A673 (cell line): ENCODE measurements around the gene CDH23. TPM values are rescaled to one million over a fixed set of nuclear protein-coding genes. Genes with fewer than 3 reads are reported as not detected.

Source experiments
- BruUV-seq: library from RNA; stranded (reverse); fragments of 400-500 nt; replicated peaks from 2 replicates; lab custom pipeline; 2021; lab: Mats Ljungman, UMichigan
- CTCF ChIA-PET: fragments of 300-600 bp; sonication (Branson Sonifier 250); formaldehyde crosslinking; loops from one replicate; lab custom pipeline; 2022; ENCODE audit warnings: antibody characterized with exemption; lab: Charles Lee
- POLR2A ChIA-PET: fragments of 300-600 bp; sonication (Branson Sonifier 250); formaldehyde crosslinking; loops from one replicate; lab custom pipeline; 2022; ENCODE audit warnings: antibody characterized with exemption; ENCODE audit not compliant: low non-redundant PET; lab: Charles Lee
- DNase-seq: peaks from one replicate; pipeline ENCODE4 v3.0.0-alpha.2; 2015; ENCODE audit warnings: low spot score
- H3K27ac ChIP-seq: fragments of 200-600 bp; sonication (generic); 2 replicates; pipeline ENCODE4 v1.5.1; 2016; ENCODE audit warnings: mixed run types, low read depth, mild to moderate bottlenecking, mixed read lengths, antibody characterized with exemption, low read length; ENCODE audit not compliant: poor library complexity, severe bottlenecking
- H3K27me3 ChIP-seq: fragments of 200-600 bp; sonication (generic); replicated peaks from 2 replicates; pipeline ENCODE4 v1.6.1; 2017; ENCODE audit warnings: mixed run types, low read depth, mild to moderate bottlenecking, mixed read lengths, antibody characterized with exemption, low read length; ENCODE audit not compliant: insufficient read depth, poor library complexity
- H3K36me3 ChIP-seq: fragments of 200-600 bp; sonication (generic); 2 replicates; pipeline ENCODE4 v1.6.1; 2016; ENCODE audit warnings: mixed run types, mild to moderate bottlenecking, mixed read lengths, antibody characterized with exemption, low read length; ENCODE audit not compliant: insufficient read depth, poor library complexity, severe bottlenecking
- H3K4me1 ChIP-seq: fragments of 200-600 bp; sonication (generic); 2 replicates; pipeline ENCODE4 v1.6.1; 2017; ENCODE audit warnings: mixed run types, mild to moderate bottlenecking, mixed read lengths, antibody characterized with exemption, low read length; ENCODE audit not compliant: insufficient read depth, poor library complexity, severe bottlenecking
- H3K4me3 ChIP-seq: fragments of 200-600 bp; sonication (generic); 2 replicates; pipeline ENCODE4 v1.5.1; 2016; ENCODE audit warnings: low read depth, mixed run types, mild to moderate bottlenecking, mixed read lengths, low read length; ENCODE audit not compliant: poor library complexity, severe bottlenecking
- H3K9me3 ChIP-seq: fragments of 200-600 bp; sonication (generic); 2 replicates; pipeline ENCODE4 v1.6.1; 2016; ENCODE audit warnings: mixed run types, low read depth, mild to moderate bottlenecking, mixed read lengths, antibody characterized with exemption, low read length; ENCODE audit not compliant: poor library complexity, severe bottlenecking
- EZH2 ChIP-seq: fragments of 200-600 bp; sonication (generic); IDR thresholded peaks from 2 replicates; pipeline ENCODE4 v1.6.1; 2017; ENCODE audit warnings: borderline replicate concordance, low read depth, mild to moderate bottlenecking, mixed read lengths, antibody characterized with exemption, low read length; ENCODE audit not compliant: poor library complexity, severe bottlenecking
- intact Hi-C: fragments of 100-400 bp; cut with micrococcal nuclease; formaldehyde crosslinking; loops from one replicate; pipeline ENCODE4 v1.10.0; 2022; ENCODE audit not compliant: unreplicated experiment
- total RNA-seq: library from RNA; stranded (reverse); gene quantifications from 2 replicates; pipeline ENCODE4 v1.2.3, GENCODE V29; 2021
- TF ChIP-seq, protein P1 (sequence below): fragments of 300-800, 200-600 bp; sonication (generic); conservative IDR thresholded peaks from 2 replicates; pipeline ENCODE4 v1.5.1; 2017; ENCODE audit warnings: low read depth, mild to moderate bottlenecking, antibody characterized with exemption, low read length, moderate library complexity, mixed read lengths

CDH23 gene
- total RNA-seq, 1 experiment from 2014 or later, result 49.7 TPM

DNA sequence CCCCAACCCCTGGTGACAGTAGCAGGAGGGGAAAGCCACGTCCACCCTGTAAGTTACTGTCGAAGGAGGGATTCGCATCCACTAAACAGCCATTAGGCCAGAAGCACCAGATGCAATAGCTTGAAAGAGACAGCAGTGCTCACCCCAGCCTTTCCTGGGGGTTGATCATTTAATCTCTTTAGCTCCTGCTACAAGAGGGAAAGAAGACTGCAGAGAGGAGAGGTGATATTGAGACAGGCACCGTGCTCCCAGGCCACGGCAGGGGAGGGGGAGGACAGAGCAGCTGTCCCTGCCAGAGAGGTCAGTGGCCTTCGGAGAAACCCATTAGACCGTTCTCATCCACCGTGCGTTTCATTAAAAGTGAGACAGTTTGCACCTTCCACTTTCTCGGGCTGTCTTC, 148.3 kb downstream of the CDH23 start:
- BruUV-seq, result no TSS peak
- no peak for DNase-seq

DNA sequence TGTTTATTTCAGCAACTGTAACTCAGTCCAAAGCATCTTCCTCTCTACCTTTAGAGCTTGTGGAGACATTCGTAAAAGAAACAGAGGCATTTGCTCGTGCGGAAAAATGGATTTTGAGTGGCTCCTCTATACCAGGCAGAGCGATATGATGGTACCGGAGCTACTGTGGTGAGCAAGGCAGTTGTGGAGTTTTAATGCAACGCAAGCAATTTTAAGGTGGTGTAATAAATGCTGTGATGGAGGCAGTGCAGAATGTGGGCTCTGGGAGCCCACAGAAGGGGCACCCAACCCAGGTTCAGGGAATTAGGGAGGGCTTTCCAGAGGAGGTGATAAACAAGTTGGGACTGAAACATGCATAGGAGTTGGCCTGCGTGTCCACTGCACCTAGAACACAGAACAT, 149.5 kb downstream of the CDH23 start:
- H3K4me1 ChIP-seq, result no peaks in the 10 kb centered on the region
- DNase-seq, result no peak
- POLR2A ChIA-PET, result no interaction called here
- H3K36me3 ChIP-seq, result no peaks in the 10 kb centered on the region
- H3K27me3 ChIP-seq, result no peaks in the 10 kb centered on the region
- TF ChIP-seq, protein P1, sequence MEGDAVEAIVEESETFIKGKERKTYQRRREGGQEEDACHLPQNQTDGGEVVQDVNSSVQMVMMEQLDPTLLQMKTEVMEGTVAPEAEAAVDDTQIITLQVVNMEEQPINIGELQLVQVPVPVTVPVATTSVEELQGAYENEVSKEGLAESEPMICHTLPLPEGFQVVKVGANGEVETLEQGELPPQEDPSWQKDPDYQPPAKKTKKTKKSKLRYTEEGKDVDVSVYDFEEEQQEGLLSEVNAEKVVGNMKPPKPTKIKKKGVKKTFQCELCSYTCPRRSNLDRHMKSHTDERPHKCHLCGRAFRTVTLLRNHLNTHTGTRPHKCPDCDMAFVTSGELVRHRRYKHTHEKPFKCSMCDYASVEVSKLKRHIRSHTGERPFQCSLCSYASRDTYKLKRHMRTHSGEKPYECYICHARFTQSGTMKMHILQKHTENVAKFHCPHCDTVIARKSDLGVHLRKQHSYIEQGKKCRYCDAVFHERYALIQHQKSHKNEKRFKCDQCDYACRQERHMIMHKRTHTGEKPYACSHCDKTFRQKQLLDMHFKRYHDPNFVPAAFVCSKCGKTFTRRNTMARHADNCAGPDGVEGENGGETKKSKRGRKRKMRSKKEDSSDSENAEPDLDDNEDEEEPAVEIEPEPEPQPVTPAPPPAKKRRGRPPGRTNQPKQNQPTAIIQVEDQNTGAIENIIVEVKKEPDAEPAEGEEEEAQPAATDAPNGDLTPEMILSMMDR, result no peak
- TF ChIP-seq EZH2, result no peak
- H3K4me3 ChIP-seq, result no peak overlapping the region
- no peaks in the 10 kb centered on the region for H3K9me3 ChIP-seq
- intact Hi-C loops, result no loop called here
- BruUV-seq, result no TSS peak
- H3K27ac ChIP-seq, result no peak overlapping the region
- CTCF ChIA-PET, result no interaction called here

More for the DNA sequence above, 148.3 kb downstream of the CDH23 start:
- TF ChIP-seq EZH2, result no peak
- TF ChIP-seq, protein P1, result no peak
- H3K9me3 ChIP-seq, result no peaks in the 10 kb centered on the region
- intact Hi-C loops, result no loop called here
- POLR2A ChIA-PET, result no interaction called here
- no peak overlapping the region for H3K4me3 ChIP-seq
- no peaks in the 10 kb centered on the region for H3K36me3 ChIP-seq
- CTCF ChIA-PET, result no interaction called here
- no peaks in the 10 kb centered on the region for H3K4me1 ChIP-seq
- H3K27me3 ChIP-seq, result no peaks in the 10 kb centered on the region
- H3K27ac ChIP-seq, result no peak overlapping the region

DNA sequence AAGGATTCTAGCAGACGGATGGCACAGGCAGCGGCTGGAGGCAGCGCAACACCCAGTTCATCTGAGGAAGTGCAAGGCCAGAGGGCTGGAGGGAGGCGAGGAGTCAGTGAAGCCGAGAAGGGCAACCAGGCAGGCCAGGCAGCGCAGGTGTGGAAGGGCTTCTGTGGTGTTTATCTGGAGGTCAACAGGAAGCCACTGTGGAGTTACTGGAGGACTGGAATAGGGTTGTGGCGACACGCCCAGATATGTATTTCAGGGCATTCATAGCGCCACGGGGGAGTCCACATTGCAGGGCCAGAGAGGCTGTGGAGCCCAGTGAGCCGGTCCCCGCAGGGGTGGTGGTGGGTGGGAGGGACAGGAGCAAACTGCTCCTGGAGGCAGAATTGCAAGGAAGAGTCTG, 150.6 kb downstream of the CDH23 start:
- Histone ChIP-seq H3K4me1 (no peaks in the 10 kb centered on the region), H3K27ac (no peak overlapping the region), H3K4me3 (no peak overlapping the region), H3K36me3 (no peaks in the 10 kb centered on the region), H3K27me3 (no peaks in the 10 kb centered on the region), H3K9me3 (no peaks in the 10 kb centered on the region)
- TF ChIP-seq EZH2, result no peak
- no peak for DNase-seq
- BruUV-seq, result no TSS peak
- ChIA-PET POLR2A (no interaction called here), CTCF (no interaction called here)
- intact Hi-C loops, result no loop called here
